ENCODE measurements around the gene FCHSD2.
"Not testable (repeated sequence)": the region's sequence is repeated elsewhere in the genome, so short reads cannot be mapped to it uniquely, and the experiment has no call there.

FCHSD2 gene

DNA sequence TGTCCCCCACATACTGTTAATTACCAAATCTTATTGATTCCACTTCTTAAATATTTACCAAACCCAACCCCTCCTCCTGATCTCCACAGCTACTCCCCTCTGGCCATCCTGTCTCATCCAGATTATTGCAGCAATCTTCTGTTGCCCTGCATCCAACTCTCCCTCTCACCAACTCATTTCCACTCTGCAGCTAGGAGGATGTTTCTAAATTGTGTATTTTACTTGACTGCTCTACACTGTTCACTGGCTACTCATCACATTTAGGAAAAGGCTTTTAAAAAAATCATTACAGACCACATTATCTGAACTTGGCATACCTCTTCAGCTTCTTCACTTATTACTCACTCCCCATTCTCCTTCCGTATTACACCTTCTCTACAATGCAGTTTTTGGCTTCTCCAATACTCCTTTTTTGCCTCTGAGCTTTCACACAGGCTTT, 210.0 kb downstream of the FCHSD2 start:
- no peak for DNase-seq

DNA sequence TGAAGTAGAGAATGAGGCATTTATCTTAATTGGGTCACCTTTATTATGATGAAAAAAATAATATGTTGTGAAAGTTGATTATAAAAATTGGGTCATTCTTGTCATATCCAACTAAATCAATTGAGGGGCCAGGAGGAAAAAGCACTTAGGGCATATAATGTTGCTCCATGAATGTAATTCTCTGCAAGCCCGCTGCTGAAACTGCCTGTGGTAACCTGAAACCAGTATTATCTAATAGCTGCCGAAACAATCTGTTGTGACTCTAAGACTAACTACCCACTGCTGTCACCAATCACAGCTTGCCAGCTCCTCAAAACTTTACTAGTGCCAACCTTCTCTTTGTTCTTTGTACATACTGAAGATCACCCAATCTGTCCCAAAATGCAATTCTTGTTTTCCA, 212.1 kb downstream of the FCHSD2 start:
- DNase-seq: no peak

DNA sequence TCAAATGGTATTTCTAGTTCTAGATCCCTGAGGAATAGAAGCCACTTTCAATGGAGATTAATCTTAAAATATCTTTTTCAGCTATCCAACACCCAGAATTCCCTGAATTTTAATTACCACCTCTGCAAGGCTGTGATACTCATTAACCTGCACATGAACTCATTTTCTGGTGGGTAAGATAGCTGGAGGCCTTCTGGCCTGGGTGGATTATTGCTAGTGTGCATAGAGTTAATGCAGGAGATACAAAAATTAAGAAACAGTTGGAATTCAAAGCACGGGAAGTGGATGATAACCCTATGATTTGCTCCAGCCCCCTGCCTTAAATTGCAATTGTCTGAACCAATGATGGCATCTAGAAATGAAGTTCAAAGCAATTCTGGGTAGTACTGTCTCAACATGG, 212.9 kb downstream of the FCHSD2 start:
- no peak for DNase-seq

DNA sequence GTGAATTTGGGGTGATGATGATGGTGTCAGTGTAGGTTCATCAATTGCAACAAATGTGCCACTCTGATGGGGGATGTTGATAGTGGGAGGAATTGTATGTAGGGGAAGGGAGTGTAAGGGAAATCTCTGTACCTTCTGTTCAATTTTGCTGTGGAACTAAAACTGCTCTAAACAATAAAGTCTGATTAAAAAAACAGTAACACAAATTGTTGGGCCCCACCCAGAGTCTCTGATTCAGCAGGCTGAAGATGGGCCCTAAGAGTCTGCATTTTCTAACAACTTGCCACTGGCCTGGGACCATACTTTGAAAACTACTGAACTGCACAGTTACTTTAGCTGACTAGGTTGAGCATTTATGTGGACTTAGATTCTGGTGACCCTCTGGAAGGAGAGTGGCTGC, 214.7 kb downstream of the FCHSD2 start:
- no peak for DNase-seq

DNA sequence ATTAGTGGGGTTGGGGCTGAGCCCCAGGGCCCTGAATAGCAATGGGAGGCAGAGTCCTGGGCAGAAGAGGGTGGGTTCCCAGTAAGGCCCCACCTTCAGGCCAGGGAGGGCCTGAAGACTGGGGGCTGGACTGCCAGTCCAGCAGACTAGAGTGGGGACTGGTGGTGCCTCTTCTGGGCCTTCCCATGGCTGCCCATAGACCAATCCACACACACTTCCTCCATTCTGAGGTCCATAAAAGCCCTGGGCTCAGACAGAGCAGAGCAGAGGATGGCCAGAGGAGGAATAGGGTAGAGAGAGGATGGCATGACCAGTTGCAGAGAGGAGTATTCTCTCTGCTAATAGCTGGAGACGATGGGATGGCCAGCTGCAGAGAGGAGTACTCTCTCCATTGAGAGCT, 216.0 kb downstream of the FCHSD2 start:
- no peak for DNase-seq

DNA sequence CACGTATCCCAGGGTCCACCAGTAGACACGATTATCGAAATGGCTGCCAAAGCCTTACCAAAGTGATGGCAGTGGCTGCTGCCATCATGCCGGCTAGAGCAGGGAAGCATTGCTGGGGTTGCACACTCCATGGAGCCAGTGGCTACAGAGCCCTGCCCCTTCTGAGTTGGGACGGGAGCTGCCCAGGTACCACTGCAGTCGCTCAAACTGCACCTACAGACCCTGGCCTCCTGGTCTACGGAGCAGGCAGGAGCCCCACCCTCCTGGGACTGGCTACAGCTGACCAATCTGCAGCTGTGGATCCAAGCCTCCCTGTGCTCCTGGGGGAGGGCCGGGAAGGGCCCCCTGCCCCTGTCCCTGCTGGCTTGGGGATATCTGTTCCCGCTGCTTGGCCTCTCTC, 216.5 kb downstream of the FCHSD2 start:
- no peak for DNase-seq

DNA sequence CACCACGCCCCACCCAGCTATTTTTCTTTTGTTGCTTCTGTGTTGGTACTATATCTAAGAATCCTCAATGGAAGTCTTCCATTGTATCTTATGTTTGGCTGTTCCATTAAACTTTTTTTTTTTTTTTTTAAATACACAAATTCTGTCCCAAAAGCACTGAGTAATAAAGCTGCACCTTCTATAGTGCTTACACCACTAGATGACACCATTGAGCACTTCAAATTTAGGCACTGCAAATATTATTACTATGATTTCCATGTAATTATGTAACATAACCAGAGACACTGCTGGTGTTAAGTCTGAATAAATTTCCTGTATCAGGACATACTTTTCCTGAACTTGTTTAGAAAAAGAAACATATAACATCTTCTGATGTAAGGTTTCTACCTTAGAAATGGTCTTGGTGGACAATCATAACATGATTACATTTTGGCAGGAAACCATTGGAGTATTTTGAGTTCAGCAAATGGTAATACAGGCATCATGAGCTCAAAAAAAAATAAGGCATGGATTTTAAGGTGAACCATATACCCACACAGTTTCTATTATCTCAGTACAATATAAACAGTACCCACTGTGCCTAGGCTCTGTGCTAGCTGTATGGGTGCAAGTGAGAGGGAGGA, 217.4 kb downstream of the FCHSD2 start:
- no peak for DNase-seq

DNA sequence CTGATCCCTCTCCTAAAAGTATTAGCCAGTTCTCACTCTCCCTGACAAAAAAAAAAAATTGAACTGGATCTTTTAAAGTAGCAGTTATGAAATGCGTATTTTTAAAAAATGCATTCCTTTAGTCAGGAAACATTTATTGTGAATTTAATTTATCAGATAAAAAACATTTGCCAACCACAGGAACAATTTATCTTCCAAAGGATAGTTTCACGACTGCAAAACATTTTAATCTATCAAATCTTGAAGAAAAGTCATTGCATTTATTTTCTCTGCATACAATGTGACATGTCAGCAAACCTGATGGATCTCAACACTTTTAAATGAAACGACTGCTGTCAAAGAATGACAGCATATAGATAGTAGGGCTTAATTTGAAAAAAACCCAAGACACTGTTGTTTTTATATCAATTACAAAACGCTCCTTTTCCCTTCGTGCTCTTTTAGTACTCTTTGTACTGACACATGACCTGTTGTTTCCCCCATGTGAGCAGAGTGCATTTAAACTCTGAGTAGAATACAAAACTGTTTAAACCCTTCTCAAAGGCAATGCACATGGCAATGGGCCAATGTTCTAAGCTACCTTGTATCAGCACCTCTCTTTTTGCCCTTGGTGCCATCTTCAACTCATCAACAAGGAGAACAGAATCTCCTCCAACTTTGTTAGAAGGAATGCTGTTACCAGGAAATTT, 220.9 kb downstream of the FCHSD2 start:
- peak in 1 of 51 donors; percentile 43 for DNase-seq

DNA sequence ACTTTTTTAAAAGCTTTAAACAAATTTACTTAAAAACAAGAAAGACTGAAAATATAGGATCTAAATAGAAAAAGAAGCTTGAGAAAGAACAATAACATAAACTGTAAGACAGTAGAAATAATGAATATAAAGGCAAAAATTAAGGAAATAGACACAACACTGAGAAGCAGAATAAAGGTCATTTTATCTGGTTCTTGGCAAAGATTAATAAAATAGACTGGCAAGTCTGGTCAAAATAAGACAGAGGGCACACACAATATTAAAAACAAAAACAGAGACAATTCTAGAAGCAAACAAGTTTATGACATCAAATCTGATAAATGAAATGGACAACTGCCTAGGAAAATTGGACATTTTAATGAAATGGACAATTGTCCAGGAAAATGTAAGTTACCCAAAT, 222.1 kb downstream of the FCHSD2 start:
- DNase-seq: no peak

DNA sequence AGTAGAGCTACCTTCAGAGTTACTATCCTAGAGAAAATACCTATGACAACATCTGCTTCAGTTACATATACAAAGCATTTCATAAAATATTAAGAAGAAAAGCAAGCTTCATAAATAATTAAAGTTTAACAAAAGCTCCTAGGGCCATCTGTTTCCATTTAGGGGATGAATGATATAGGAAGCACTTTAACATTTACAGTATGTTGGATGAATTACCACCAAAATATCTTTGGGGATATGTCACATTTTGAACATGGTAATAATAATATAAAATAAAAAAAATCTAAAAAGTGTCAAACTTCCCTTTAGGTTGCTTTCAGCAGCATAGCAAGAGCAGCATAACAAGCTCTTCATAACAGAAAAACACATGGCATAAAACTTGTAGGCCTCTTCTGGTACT, 223.3 kb downstream of the FCHSD2 start:
- DNase-seq: no peak

DNA sequence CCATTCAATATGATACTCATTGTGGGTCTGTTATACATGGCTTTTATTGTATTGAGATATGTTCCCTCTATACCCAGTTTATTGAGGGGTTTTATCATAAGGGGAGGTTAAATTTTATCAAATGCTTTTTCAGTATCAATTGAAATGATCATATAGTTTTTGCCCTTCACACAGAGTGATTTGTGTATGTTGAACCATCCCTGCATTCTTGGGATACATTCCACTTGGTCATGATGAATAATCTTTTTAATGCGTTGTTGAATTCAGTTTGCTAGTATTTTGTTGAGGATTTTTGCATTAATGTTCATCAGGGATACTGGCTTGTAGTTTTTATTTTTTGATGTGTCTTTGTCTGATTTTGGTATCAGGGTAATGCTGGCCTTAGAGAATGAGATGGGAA, 229.9 kb downstream of the FCHSD2 start:
- no peak for DNase-seq

DNA sequence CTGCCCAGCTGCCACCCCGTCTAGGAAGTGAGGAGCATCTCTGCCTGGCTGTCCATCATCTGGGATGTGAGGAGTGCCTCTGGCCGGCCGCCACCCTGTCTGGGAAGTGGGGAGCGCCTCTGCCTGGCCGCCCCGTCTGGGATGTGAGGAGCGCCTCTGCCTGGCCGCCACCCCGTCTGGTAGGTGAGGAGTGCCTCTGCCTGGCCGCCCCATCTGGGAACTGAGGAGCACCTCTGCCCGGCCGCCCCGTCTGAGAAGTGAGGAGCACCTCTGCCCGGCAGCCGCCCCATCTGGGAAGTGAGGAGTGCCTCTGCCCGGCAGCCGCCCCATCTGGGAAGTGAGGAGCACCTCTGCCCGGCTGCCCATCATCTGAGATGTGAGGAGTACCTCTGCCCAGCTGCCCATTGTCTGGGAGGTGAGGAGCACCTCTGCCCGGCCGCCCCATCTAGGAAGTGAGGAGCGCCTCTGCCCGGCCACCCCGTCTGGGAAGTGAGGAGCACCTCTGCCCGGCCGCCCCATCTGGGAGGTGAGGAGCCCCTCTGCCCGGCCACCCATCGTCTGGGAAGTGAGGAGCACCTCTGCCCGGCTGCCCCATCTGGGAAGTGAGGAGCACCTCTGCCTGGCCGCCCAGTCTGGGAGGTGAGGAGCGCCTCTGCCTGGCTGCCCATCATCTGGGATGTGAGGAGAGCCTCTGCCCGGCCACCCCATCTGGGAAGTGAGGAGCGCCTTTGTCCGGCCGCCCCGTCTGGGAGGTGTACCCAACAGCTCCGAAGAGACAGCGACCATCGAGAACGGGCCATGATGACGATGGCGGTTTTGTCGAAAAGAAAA, 232.3 kb downstream of the FCHSD2 start:
- DNase-seq: not testable (repeated sequence)

DNA sequence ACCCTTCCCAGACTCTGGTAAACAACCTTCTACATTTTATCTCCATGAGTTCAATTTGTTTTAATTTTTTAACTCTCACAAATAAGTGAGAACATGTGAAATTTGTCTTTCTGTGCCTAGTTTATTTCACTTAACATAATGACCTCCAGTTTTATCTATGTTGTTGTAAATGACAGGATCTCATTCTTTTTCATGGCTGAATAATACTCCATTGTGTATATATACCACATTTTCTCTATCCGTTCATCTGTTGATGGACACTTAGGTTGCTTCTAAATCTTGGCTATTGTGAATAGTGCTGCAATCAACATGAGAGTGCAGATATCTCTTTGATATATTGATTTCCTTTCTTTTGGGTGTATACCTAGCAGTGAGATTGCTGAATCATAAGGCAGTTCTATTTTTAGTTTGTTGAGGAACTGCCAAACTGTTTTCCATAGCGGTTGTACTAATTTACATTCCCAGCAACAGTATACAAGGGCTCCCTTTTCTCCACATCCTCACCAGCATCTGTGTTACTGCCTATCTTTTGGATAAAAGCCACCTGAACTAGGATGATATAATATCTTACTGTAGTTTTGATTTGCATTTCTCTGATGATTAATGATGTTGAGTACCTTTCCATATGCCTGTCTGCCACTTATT, 234.0 kb downstream of the FCHSD2 start:
- no peak for DNase-seq

DNA sequence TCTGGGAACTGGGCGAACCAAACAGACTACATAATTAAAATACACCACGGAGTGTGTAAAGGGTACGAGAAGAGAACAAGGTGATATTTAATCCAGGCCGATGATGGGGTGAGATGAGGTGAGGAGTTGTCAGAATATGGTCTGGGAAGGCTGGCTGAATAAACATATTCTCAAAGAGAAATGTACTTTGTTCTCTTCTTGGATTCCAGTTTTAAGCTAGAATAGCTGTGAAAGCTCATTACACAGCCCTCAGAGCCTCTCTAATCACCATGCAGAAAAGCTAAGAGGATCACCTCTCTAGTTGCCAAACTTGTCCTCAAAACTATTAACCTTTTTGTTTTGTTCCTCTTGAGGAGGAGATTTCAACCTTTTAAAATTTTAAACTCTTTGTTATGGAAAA, 238.1 kb downstream of the FCHSD2 start:
- DNase-seq: no peak

DNA sequence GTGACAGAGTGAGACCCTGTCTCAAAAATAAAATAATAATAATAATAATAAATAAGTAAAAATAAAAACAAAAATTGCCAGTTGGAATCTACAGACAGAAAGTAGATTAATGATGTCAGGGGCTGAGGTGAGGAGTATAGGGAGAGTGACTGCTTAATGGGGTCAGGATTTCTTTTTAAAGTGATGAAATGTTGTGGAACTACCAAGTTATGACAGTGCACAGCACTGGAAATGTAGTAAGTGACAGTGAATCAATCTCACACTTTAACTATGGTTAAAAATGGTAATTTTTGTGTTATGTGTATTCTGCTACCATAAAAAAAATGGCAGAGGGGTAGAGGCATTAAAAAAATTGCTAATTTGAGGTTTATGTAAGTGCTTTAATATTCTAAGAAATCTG, 240.7 kb downstream of the FCHSD2 start:
- DNase-seq: no peak

DNA sequence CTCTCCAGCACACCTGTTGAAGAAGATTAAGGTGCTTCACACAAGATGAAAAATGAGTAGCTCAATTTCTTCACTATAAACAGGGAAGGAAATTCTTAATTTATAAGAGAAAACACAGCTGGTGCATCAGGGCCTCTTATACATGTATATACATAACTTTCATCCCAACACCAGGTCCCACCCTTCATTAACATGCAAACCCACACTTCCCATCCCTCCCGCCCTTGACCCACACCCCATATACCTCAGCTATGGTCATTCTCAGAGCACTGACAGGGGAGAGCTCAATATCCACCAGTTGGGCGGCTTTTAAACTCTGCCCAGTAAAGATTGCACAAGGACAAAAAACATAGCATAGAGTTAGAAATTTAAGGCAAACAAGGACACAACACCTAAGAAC, 242.1 kb downstream of the FCHSD2 start:
- no peak for DNase-seq

DNA sequence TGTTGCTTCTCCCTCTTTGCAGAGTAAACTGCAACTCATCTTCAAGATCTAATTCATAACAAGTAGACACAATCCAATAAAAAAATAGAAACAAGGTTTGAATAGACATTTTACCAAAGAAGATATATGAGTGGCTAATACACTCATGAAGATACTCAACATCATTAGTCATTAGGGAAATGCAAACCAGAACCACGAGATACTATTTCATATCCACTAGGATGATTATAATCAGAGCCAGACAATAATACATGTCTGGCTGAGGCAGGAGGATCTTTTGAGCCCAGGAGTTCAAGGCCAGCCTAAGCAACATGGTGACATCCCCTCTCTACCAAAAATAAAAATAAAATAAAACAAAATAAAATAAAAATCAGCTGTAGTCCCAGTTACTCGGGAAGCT, 242.9 kb downstream of the FCHSD2 start:
- DNase-seq: no peak

DNA sequence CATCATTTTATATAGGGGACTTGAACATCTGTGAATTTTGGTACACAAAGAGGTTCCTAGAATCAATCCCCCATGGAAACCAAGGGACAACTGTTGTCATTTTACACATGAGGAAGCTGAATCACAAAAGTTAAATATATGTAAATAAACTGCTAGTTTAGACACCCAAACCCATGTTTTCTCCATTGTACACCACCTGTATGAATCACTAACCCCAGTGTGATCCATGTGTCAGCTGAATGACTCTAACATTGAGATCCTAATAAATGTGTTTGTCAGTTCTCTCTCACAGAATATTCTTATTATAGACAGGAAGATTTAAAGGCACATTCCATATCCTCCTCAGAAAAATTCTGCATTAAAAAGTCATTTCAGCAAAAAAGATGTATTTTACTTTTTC, 244.6 kb downstream of the FCHSD2 start:
- no peak for DNase-seq

DNA sequence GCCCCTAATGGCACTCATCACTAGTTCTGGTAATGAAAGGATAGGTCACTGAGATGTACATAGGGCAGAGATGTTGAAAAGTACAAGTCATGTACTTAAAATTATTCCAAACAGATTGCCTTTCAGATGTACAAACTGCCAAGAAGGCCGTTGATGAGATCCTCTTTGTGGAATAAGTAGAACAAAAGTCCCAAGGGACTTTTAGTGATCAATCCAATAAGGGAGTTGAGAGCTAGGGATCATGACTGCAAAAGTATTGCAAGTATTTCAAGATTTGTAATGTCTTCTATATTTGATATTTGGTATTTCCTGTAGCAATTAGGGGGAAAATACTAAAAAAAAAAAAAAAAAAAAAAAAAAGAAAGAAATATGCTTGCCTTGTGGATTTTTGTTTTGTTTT, 245.7 kb downstream of the FCHSD2 start:
- no peak for DNase-seq

DNA sequence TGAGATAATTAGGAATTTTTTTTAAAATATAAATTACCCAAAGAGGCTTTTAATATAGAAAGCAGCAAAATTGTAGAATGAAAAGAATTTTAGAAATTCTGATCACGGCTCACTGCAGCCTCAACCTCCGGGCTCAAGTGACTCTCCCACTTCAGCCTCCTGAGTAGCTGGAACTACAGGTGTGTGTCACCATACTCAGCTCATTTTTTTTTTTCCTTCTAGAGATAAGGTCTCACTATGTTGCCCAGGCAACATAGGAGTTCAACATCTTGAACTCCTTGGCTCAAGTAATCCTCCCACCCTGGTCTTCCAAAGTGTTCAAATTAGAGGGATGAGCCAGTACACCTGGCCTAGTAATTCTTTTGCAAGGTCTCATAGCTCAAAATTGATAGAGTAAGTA, 251.2 kb downstream of the FCHSD2 start:
- no peak for DNase-seq

DNA sequence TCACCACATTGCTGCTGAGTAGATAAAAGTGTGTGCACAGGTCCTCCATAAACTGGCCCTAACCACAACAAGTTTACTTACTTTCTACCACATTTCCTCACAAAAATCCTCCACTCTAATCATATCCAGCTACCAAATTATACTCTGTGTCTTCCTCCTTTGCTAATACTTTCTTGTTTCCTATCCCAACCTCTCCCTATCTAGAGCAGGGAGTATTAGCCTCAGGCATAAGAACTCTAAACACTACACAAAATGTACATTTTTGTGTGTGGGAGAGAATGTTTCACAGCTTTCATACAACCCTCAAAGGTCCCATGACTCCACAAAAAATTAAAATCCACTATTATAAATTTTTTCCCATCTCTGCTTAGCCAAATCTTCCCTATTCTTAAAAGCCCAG, 255.5 kb downstream of the FCHSD2 start:
- DNase-seq: no peak

Data from hypothalamus (tissue), 51 donors.